Limb (tissue), 2 donors: ENCODE data around the gene MR1.
"Not testable (repeated sequence)": the region's sequence is repeated elsewhere in the genome, so short reads cannot be mapped to it uniquely, and the experiment has no call there.

ENCODE experiments used
- DNase-seq, 2 donors: peaks; one replicate each; pipeline ENCODE4 v3.0.0-alpha.2; 2016; ENCODE audit errors: extremely low spot score in 2 of 2

The MR1 gene

GRCh38 chr1:181028615-181029014 is 5.2 kb upstream of the MR1 start:
- no peak for DNase-seq

GRCh38 chr1:181032535-181032934 is 1.2 kb upstream of the MR1 start:
- DNase-seq: no peak

- no peak for DNase-seq
Measured at GRCh38 chr1:181033128-181033798, 520 bp upstream of the MR1 start.

- not testable (repeated sequence) for DNase-seq
Measured at GRCh38 chr1:181035210-181035609, 1.4 kb downstream of the MR1 start.

- DNase-seq: no peak
Measured at GRCh38 chr1:181036107-181036836, 2.5 kb downstream of the MR1 start.

- DNase-seq: no peak
Measured at GRCh38 chr1:181037386-181037785, 3.6 kb downstream of the MR1 start.

- DNase-seq: no peak
Measured at GRCh38 chr1:181038399-181038873, 4.7 kb downstream of the MR1 start.

- DNase-seq: no peak
Measured at GRCh38 chr1:181040284-181040865, 6.6 kb downstream of the MR1 start.

GRCh38 chr1:181043025-181043888 is 9.5 kb downstream of the MR1 start:
- no peak for DNase-seq

GRCh38 chr1:181044449-181044966 is 10.7 kb downstream of the MR1 start:
- DNase-seq: no peak

- not testable (repeated sequence) for DNase-seq
Measured at GRCh38 chr1:181045946-181046345, 12.2 kb downstream of the MR1 start.

- no peak for DNase-seq
Measured at GRCh38 chr1:181049378-181049777, 15.6 kb downstream of the MR1 start.

GRCh38 chr1:181050922-181051321 is 17.1 kb downstream of the MR1 start:
- no peak for DNase-seq

- no peak for DNase-seq
Measured at GRCh38 chr1:181056560-181056959, 22.8 kb downstream of the MR1 start.

- peak in 1 of 2 donors; percentile 14 for DNase-seq
Measured at GRCh38 chr1:181057079-181057478, 23.3 kb downstream of the MR1 start.

GRCh38 chr1:181059435-181059834 is 25.7 kb downstream of the MR1 start:
- DNase-seq: no peak

- no peak for DNase-seq
Measured at GRCh38 chr1:181060066-181060465, 26.3 kb downstream of the MR1 start.

GRCh38 chr1:181060947-181061346 is 27.2 kb downstream of the MR1 start:
- not testable (repeated sequence) for DNase-seq

- no peak for DNase-seq
Measured at GRCh38 chr1:181061487-181061886, 27.7 kb downstream of the MR1 start.

GRCh38 chr1:181061891-181062835 is 28.4 kb downstream of the MR1 start:
- DNase-seq: no peak
